ENCODE measurements around the gene SLC25A39. TPM values are rescaled to one million over a fixed set of nuclear protein-coding genes. Genes with fewer than 3 reads are reported as not detected.
"Not testable (repeated sequence)": the region's sequence is repeated elsewhere in the genome, so short reads cannot be mapped to it uniquely, and the experiment has no call there.

SLC25A39 gene
- total and polyA plus RNA-seq, 10 donors: 76.1 to 214 (median 105) TPM

DNA sequence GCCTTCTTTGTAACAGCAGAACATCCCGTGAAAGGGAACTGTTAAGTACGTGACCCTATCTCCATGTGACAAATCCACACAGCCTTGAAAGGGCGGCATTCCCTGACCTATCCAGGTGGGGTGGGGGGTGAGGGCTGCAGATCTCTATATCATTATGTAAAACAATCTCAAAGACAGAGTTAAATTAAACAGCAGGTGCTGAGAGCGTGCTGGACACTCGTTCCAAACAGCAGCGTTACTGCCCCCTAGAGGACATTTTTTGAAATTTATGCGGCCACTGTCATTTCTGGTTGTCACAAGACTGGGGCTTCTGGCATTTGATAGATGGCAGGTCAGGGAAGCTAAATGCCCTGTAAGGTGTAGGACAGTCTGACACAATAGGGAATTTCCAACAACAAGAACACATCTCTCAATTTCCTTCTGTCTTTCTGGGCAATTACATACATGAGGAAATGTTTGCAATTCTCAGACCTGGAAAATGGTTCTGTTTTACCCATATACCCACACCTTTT, 6.7 kb upstream of the SLC25A39 start:
- H3K36me3 ChIP-seq: no peaks in the 10 kb centered on the region
- H3K27me3 ChIP-seq (replicated peaks in 1 of 7): no peaks in the 10 kb centered on the region
- intact Hi-C loops (cut with DNase I; ENCODE audit: low total_unique reads): no loop called here
- peak; percentile 77 for DNase-seq
- H3K4me1 ChIP-seq: peaks cover 12 to 74% (median 54%) of the 10 kb centered on the region in 6 donors
- H3K9me3 ChIP-seq: no peaks in the 10 kb centered on the region
- no peak for TF ChIP-seq POLR2A (IDR thresholded peaks at IDR 0.05)
- TF ChIP-seq, protein P1, sequence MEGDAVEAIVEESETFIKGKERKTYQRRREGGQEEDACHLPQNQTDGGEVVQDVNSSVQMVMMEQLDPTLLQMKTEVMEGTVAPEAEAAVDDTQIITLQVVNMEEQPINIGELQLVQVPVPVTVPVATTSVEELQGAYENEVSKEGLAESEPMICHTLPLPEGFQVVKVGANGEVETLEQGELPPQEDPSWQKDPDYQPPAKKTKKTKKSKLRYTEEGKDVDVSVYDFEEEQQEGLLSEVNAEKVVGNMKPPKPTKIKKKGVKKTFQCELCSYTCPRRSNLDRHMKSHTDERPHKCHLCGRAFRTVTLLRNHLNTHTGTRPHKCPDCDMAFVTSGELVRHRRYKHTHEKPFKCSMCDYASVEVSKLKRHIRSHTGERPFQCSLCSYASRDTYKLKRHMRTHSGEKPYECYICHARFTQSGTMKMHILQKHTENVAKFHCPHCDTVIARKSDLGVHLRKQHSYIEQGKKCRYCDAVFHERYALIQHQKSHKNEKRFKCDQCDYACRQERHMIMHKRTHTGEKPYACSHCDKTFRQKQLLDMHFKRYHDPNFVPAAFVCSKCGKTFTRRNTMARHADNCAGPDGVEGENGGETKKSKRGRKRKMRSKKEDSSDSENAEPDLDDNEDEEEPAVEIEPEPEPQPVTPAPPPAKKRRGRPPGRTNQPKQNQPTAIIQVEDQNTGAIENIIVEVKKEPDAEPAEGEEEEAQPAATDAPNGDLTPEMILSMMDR (IDR thresholded peaks at IDR 0.05 in 8 of 11, conservative IDR thresholded peaks at IDR 0.05 in 3 of 11): peak; percentile 52 to 88 (median 84)
- peak in 1 of 3 donors; percentile 17 for TF ChIP-seq POLR2AphosphoS5 (IDR thresholded peaks at IDR 0.05)
- H3K4me3 ChIP-seq: no peak overlapping the region
- H3K27ac ChIP-seq: peak overlapping the region in 3 of 8 donors; percentile 74 to 86 (median 78)
- WGBS, 5 donors: 2 to 8% (median 6%) methylated on average over 7 of the region's 7 CpGs

DNA sequence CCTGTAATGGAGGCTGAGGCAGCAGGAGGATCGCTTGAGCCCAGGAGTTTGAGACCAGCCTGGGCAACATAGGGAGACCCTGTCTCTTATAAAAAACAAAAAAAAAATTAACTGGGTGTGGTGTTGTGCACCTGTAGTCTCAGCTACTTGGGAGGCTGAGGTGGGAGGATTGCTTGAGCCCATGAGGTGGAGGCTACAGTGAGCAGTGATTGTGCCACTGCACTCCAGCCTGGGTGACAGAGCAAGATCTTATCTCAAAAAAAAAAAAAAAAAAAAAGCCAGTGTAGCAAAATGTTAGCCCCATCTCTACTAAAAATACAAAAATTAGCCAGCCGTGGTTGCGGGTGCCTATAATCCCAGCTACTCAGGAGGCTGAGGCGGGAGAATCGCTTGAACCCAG, 5.6 kb upstream of the SLC25A39 start:
- intact Hi-C loops (cut with DNase I; ENCODE audit: low total_unique reads); H3K36me3 ChIP-seq; DNase-seq; H3K4me3 ChIP-seq; H3K27ac ChIP-seq; H3K27me3 ChIP-seq (replicated peaks in 1 of 7); H3K9me3 ChIP-seq: not testable (repeated sequence)
- peaks cover 17 to 74% (median 57%) of the 10 kb centered on the region in 6 donors for H3K4me1 ChIP-seq
- 79 to 96% (median 95%) methylated on average over 5 of the region's 5 CpGs for WGBS, 5 donors

DNA sequence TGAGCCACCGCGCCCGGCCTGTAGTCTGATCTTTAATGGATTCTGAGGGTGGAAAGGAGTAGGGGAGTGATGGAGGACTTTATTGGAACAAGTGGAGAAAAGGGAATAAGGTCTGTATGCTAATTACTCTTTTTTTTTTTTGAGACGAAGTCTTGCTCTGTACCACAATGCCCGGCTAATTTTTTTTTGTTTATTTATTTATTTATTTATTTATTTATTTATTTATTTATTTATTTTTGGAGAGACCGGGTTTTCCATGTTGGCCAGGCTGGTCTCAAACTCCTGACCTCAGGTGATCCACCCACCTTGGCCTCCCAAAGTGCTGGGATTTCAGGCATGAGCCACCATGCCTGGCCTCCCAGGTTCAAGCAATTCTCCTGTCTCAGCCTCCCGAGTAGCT, 4.9 kb upstream of the SLC25A39 start:
- H3K4me3 ChIP-seq; H3K27ac ChIP-seq; DNase-seq; H3K27me3 ChIP-seq (replicated peaks in 1 of 7); H3K36me3 ChIP-seq; H3K9me3 ChIP-seq; intact Hi-C loops (cut with DNase I; ENCODE audit: low total_unique reads): not testable (repeated sequence)
- H3K4me1 ChIP-seq: peaks cover 13 to 71% (median 53%) of the 10 kb centered on the region in 6 donors
- 86 to 99% (median 92%) methylated on average over 7 of the region's 7 CpGs for WGBS, 5 donors

GRCh38 chr17:44327715-44328449, 3.3 kb upstream of the SLC25A39 start:
- DNase-seq: no peak
- TF ChIP-seq, protein P1 (IDR thresholded peaks at IDR 0.05 in 8 of 11, conservative IDR thresholded peaks at IDR 0.05 in 3 of 11): no peak
- TF ChIP-seq POLR2AphosphoS5 (IDR thresholded peaks at IDR 0.05) (no peak), POLR2A (IDR thresholded peaks at IDR 0.05) (no peak)
- 72 to 81% (median 74%) methylated on average over 7 of the region's 7 CpGs for WGBS, 5 donors
- Histone ChIP-seq H3K36me3 (no peaks in the 10 kb centered on the region), H3K9me3 (no peaks in the 10 kb centered on the region), H3K27ac (no peak overlapping the region), H3K27me3 (replicated peaks in 1 of 7) (no peaks in the 10 kb centered on the region), H3K4me1 (peaks cover 20 to 71% (median 53%) of the 10 kb centered on the region in 6 donors), H3K4me3 (no peak overlapping the region)
- intact Hi-C loops (cut with DNase I; ENCODE audit: low total_unique reads): no loop called here

DNA sequence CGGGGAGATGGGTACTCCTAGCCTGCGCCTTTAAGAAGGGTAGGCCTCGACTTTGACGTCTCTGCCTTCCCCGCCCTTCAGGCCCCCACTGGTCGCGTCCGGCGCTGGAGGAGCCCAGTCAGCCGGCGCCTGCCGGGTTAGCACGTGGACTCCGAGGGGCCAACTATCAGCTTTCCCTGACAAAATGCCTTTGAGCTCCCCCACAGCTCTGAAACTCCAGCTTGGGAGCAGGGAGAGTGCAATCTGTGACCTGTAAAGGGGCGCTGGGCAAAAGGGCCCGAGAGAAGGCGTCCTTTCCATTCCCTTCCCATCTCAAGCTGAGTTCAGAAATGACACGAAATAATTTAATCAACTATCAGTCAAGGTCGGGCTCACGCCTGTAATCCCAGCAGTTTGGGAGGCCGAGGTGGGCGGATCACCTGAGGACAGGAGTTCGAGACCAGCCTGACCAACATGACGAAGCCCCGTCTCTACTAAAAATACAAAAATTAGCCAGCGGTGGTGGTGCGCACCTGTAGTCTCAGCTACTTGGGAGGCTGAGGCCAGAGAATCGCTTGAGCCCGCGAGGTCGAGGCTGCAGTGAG, 2.3 kb upstream of the SLC25A39 start:
- peak overlapping the region in 6 of 8 donors; percentile 22 to 98 (median 93) for H3K27ac ChIP-seq
- H3K27me3 ChIP-seq (replicated peaks in 1 of 7): no peaks in the 10 kb centered on the region
- peak; percentile 99 for DNase-seq
- TF ChIP-seq POLR2AphosphoS5 (IDR thresholded peaks at IDR 0.05) (peak; percentile 83 to 91 (median 90)), POLR2A (IDR thresholded peaks at IDR 0.05) (no peak)
- TF ChIP-seq, protein P1 (IDR thresholded peaks at IDR 0.05 in 8 of 11, conservative IDR thresholded peaks at IDR 0.05 in 3 of 11): peak in 2 of 11 experiments; percentile 14 to 39
- no peaks in the 10 kb centered on the region for H3K9me3 ChIP-seq
- WGBS, 5 donors: 27 to 39% (median 30%) methylated on average over 26 to 31 of the region's 31 CpGs
- intact Hi-C loops (cut with DNase I; ENCODE audit: low total_unique reads): no loop called here
- peaks cover 0 to 8% (median 6%) of the 10 kb centered on the region in 6 donors for H3K36me3 ChIP-seq
- H3K4me3 ChIP-seq: peak overlapping the region in 5 of 8 donors; percentile 25 to 99 (median 98)
- H3K4me1 ChIP-seq: peaks cover 20 to 71% (median 53%) of the 10 kb centered on the region in 6 donors
